ENCODE data around the gene SREBF1. TPM values are rescaled to one million over a fixed set of nuclear protein-coding genes. Genes with fewer than 3 reads are reported as not detected.

The SREBF1 gene
- total and polyA plus RNA-seq, 4 donors = 27.5 to 71.8 (median 45.8) TPM

GRCh38 chr17:17798573-17799255, 38.1 kb downstream of the SREBF1 start:
- WGBS (ENCODE audit: insufficient coverage) = 93% methylated on average over 12 of the region's 16 CpGs
- Histone ChIP-seq H3K27ac (ENCODE audit: low read depth, low read length) (no peak overlapping the region), H3K36me3 (ENCODE audit: control insufficient read depth, insufficient read depth, low read length) (peaks cover 98% of the 10 kb centered on the region), H3K4me1 (ENCODE audit: control insufficient read depth, insufficient read depth, low read length) (peaks cover 24% of the 10 kb centered on the region), H3K9me3 (ENCODE audit: control insufficient read depth, insufficient read depth, low read length) (no peaks in the 10 kb centered on the region), H3K27me3 (ENCODE audit: control insufficient read depth, insufficient read depth, low read length) (no peaks in the 10 kb centered on the region), H3K4me3 (ENCODE audit: low read depth, low read length) (no peak overlapping the region)
- no peak for DNase-seq (ENCODE audit: low read depth in 4 of 6, low spot score in 6 of 6)

GRCh38 chr17:17798010-17798556, 38.7 kb downstream of the SREBF1 start:
- WGBS (ENCODE audit: insufficient coverage) = 92% methylated on average over 25 of the region's 25 CpGs
- Histone ChIP-seq H3K9me3 (ENCODE audit: control insufficient read depth, insufficient read depth, low read length) (no peaks in the 10 kb centered on the region), H3K36me3 (ENCODE audit: control insufficient read depth, insufficient read depth, low read length) (peaks cover 98% of the 10 kb centered on the region), H3K27ac (ENCODE audit: low read depth, low read length) (no peak overlapping the region), H3K4me1 (ENCODE audit: control insufficient read depth, insufficient read depth, low read length) (peaks cover 30% of the 10 kb centered on the region), H3K4me3 (ENCODE audit: low read depth, low read length) (no peak overlapping the region), H3K27me3 (ENCODE audit: control insufficient read depth, insufficient read depth, low read length) (no peaks in the 10 kb centered on the region)
- no peak for DNase-seq (ENCODE audit: low read depth in 4 of 6, low spot score in 6 of 6)

- H3K9me3 ChIP-seq (ENCODE audit: control insufficient read depth, insufficient read depth, low read length) = no peaks in the 10 kb centered on the region
- WGBS (ENCODE audit: insufficient coverage) = 93% methylated on average over 29 of the region's 30 CpGs
- peaks cover 38% of the 10 kb centered on the region for H3K4me1 ChIP-seq (ENCODE audit: control insufficient read depth, insufficient read depth, low read length)
- peaks cover 94% of the 10 kb centered on the region for H3K36me3 ChIP-seq (ENCODE audit: control insufficient read depth, insufficient read depth, low read length)
- no peak for DNase-seq (ENCODE audit: low read depth in 4 of 6, low spot score in 6 of 6)
- H3K27ac ChIP-seq (ENCODE audit: low read depth, low read length) = no peak overlapping the region
- no peak overlapping the region for H3K4me3 ChIP-seq (ENCODE audit: low read depth, low read length)
- H3K27me3 ChIP-seq (ENCODE audit: control insufficient read depth, insufficient read depth, low read length) = no peaks in the 10 kb centered on the region
Observed at GRCh38 chr17:17797119-17797809, 39.5 kb downstream of the SREBF1 start.

- peaks cover 91% of the 10 kb centered on the region for H3K36me3 ChIP-seq (ENCODE audit: control insufficient read depth, insufficient read depth, low read length)
- H3K27me3 ChIP-seq (ENCODE audit: control insufficient read depth, insufficient read depth, low read length) = no peaks in the 10 kb centered on the region
- H3K9me3 ChIP-seq (ENCODE audit: control insufficient read depth, insufficient read depth, low read length) = no peaks in the 10 kb centered on the region
- H3K27ac ChIP-seq (ENCODE audit: low read depth, low read length) = no peak overlapping the region
- H3K4me3 ChIP-seq (ENCODE audit: low read depth, low read length) = no peak overlapping the region
- WGBS (ENCODE audit: insufficient coverage) = 88% methylated on average over 13 of the region's 13 CpGs
- no peak for DNase-seq (ENCODE audit: low read depth in 4 of 6, low spot score in 6 of 6)
- H3K4me1 ChIP-seq (ENCODE audit: control insufficient read depth, insufficient read depth, low read length) = peaks cover 40% of the 10 kb centered on the region
Observed at GRCh38 chr17:17796787-17797061, 40.1 kb downstream of the SREBF1 start.

GRCh38 chr17:17795946-17796786, 40.6 kb downstream of the SREBF1 start:
- Histone ChIP-seq H3K36me3 (ENCODE audit: control insufficient read depth, insufficient read depth, low read length) (peaks cover 86% of the 10 kb centered on the region), H3K9me3 (ENCODE audit: control insufficient read depth, insufficient read depth, low read length) (no peaks in the 10 kb centered on the region), H3K4me1 (ENCODE audit: control insufficient read depth, insufficient read depth, low read length) (peaks cover 45% of the 10 kb centered on the region), H3K27me3 (ENCODE audit: control insufficient read depth, insufficient read depth, low read length) (no peaks in the 10 kb centered on the region), H3K4me3 (ENCODE audit: low read depth, low read length) (no peak overlapping the region), H3K27ac (ENCODE audit: low read depth, low read length) (no peak overlapping the region)
- no peak for DNase-seq (ENCODE audit: low read depth in 4 of 6, low spot score in 6 of 6)
- 96% methylated on average over 38 of the region's 40 CpGs for WGBS (ENCODE audit: insufficient coverage)

GRCh38 chr17:17795296-17795695, 41.5 kb downstream of the SREBF1 start:
- 90% methylated on average over 12 of the region's 12 CpGs for whole genome bisulfite sequencing (ENCODE audit: insufficient coverage)
- peaks cover 77% of the 10 kb centered on the region for H3K36me3 ChIP-seq (ENCODE audit: control insufficient read depth, insufficient read depth, low read length)

GRCh38 chr17:17794382-17794781, 42.4 kb downstream of the SREBF1 start:
- peaks cover 68% of the 10 kb centered on the region for H3K36me3 ChIP-seq (ENCODE audit: control insufficient read depth, insufficient read depth, low read length)
- no peaks in the 10 kb centered on the region for H3K27me3 ChIP-seq (ENCODE audit: control insufficient read depth, insufficient read depth, low read length)
- peaks cover 58% of the 10 kb centered on the region for H3K4me1 ChIP-seq (ENCODE audit: control insufficient read depth, insufficient read depth, low read length)
- no peak overlapping the region for H3K4me3 ChIP-seq (ENCODE audit: low read depth, low read length)
- H3K9me3 ChIP-seq (ENCODE audit: control insufficient read depth, insufficient read depth, low read length) = no peaks in the 10 kb centered on the region
- DNase-seq (ENCODE audit: low read depth in 4 of 6, low spot score in 6 of 6) = no peak
- WGBS (ENCODE audit: insufficient coverage) = 93% methylated on average over 31 of the region's 31 CpGs
- no peak overlapping the region for H3K27ac ChIP-seq (ENCODE audit: low read depth, low read length)

More at GRCh38 chr17:17795296-17795695, 41.5 kb downstream of the SREBF1 start:
- Histone ChIP-seq H3K4me3 (ENCODE audit: low read depth, low read length) (no peak overlapping the region), H3K27me3 (ENCODE audit: control insufficient read depth, insufficient read depth, low read length) (no peaks in the 10 kb centered on the region), H3K9me3 (ENCODE audit: control insufficient read depth, insufficient read depth, low read length) (no peaks in the 10 kb centered on the region), H3K4me1 (ENCODE audit: control insufficient read depth, insufficient read depth, low read length) (peaks cover 54% of the 10 kb centered on the region), H3K27ac (ENCODE audit: low read depth, low read length) (no peak overlapping the region)
- DNase-seq (ENCODE audit: low read depth in 4 of 6, low spot score in 6 of 6) = no peak

- Histone ChIP-seq H3K36me3 (ENCODE audit: control insufficient read depth, insufficient read depth, low read length) (peaks cover 66% of the 10 kb centered on the region), H3K4me3 (ENCODE audit: low read depth, low read length) (no peak overlapping the region), H3K27ac (ENCODE audit: low read depth, low read length) (peak overlapping the region; percentile 40), H3K4me1 (ENCODE audit: control insufficient read depth, insufficient read depth, low read length) (peaks cover 62% of the 10 kb centered on the region), H3K27me3 (ENCODE audit: control insufficient read depth, insufficient read depth, low read length) (no peaks in the 10 kb centered on the region), H3K9me3 (ENCODE audit: control insufficient read depth, insufficient read depth, low read length) (no peaks in the 10 kb centered on the region)
- 70% methylated on average over 30 of the region's 30 CpGs for WGBS (ENCODE audit: insufficient coverage)
- DNase-seq (ENCODE audit: low read depth in 4 of 6, low spot score in 6 of 6) = peak in 1 of 6 donors; percentile 59
Observed at GRCh38 chr17:17793378-17794214, 43.2 kb downstream of the SREBF1 start.
